ENCODE data around the gene SLC37A1. TPM values are rescaled to one million over a fixed set of nuclear protein-coding genes. Genes with fewer than 3 reads are reported as not detected.

Gene SLC37A1
- total and polyA plus RNA-seq, 2 of the 13 experiments (the other 11 are each of a cell fraction or from before 2014, with no cell fraction given) = 0.22 to 0.40 TPM

DNA sequence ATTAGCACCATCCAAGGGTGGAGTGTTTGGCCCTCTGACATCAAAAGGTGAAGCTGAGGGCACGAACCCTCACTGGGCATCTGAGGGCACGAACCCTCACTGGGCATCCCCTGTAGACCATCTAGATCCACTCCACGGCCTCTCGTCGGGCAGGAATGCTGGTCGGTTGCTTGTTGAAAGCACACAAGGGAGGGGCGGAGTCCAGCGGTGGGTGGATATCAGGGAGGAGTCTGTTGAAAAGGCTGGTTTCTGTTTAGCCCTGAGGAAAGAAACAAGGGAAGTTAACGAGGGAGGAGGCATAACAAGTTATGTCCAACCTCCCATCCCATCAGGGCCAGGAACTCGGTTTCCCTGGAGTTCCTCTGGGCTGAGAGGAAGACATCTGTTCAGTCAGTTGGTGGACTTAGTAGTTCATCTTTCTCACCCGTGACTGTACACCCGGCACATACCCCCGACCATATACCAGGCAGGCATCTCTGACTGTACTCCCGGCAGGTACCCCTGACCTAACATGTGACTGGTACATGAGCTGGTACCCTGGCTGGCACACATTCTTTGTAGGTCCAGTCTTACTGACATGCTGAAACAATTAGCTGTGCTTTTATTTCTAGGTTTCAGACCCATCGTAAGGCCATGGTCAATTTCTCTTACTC, 107.6 kb downstream of the SLC37A1 start (continued):
- TF ChIP-seq, protein P1, sequence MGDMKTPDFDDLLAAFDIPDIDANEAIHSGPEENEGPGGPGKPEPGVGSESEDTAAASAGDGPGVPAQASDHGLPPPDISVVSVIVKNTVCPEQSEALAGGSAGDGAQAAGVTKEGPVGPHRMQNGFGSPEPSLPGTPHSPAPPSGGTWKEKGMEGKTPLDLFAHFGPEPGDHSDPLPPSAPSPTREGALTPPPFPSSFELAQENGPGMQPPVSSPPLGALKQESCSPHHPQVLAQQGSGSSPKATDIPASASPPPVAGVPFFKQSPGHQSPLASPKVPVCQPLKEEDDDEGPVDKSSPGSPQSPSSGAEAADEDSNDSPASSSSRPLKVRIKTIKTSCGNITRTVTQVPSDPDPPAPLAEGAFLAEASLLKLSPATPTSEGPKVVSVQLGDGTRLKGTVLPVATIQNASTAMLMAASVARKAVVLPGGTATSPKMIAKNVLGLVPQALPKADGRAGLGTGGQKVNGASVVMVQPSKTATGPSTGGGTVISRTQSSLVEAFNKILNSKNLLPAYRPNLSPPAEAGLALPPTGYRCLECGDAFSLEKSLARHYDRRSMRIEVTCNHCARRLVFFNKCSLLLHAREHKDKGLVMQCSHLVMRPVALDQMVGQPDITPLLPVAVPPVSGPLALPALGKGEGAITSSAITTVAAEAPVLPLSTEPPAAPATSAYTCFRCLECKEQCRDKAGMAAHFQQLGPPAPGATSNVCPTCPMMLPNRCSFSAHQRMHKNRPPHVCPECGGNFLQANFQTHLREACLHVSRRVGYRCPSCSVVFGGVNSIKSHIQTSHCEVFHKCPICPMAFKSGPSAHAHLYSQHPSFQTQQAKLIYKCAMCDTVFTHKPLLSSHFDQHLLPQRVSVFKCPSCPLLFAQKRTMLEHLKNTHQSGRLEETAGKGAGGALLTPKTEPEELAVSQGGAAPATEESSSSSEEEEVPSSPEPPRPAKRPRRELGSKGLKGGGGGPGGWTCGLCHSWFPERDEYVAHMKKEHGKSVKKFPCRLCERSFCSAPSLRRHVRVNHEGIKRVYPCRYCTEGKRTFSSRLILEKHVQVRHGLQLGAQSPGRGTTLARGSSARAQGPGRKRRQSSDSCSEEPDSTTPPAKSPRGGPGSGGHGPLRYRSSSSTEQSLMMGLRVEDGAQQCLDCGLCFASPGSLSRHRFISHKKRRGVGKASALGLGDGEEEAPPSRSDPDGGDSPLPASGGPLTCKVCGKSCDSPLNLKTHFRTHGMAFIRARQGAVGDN (CRISPR knock-in tag; IDR thresholded peaks at IDR 0.05) = peak; percentile 31
- TF ChIP-seq ZNF317 (CRISPR knock-in tag; IDR thresholded peaks at IDR 0.05) = no peak
- no peak for TF ChIP-seq NFAT5 (CRISPR knock-in tag; IDR thresholded peaks at IDR 0.05)
- TF ChIP-seq IRX3 (CRISPR knock-in tag; IDR thresholded peaks at IDR 0.05; ENCODE audit: borderline replicate concordance, low read depth) = no peak
- no peak for TF ChIP-seq RFXAP (CRISPR knock-in tag; IDR thresholded peaks at IDR 0.05; ENCODE audit: borderline replicate concordance)

All from HepG2 (cell line).